ENCODE measurements around the gene PFDN4.

PFDN4 gene

GRCh38 chr20:54188132-54188849, 19.6 kb upstream of the PFDN4 start:
- Histone ChIP-seq H3K27ac (ENCODE audit: low read depth in 2 of 2, low read length in 2 of 2) (no peak overlapping the region), H3K36me3 (ENCODE audit: control insufficient read depth in 2 of 2, insufficient read depth in 2 of 2, low read length in 2 of 2) (no peaks in the 10 kb centered on the region), H3K27me3 (ENCODE audit: control insufficient read depth in 2 of 2, insufficient read depth in 2 of 2, low read length in 2 of 2) (peaks cover 0 to 2% of the 10 kb centered on the region in 2 donors), H3K9ac (ENCODE audit: low read depth in 1 of 2, low read length in 2 of 2) (no peak overlapping the region), H3K9me3 (ENCODE audit: control insufficient read depth in 2 of 2, low read length in 2 of 2) (no peaks in the 10 kb centered on the region), H3K4me1 (ENCODE audit: control insufficient read depth in 2 of 2, insufficient read depth in 2 of 2, low read length in 2 of 2) (no peaks in the 10 kb centered on the region), H3K4me3 (ENCODE audit: low read length in 2 of 2) (no peak overlapping the region)

GRCh38 chr20:54189630-54190029, 18.3 kb upstream of the PFDN4 start:
- Histone ChIP-seq H3K27me3 (ENCODE audit: control insufficient read depth in 2 of 2, insufficient read depth in 2 of 2, low read length in 2 of 2) (peaks cover 0 to 2% of the 10 kb centered on the region in 2 donors), H3K9me3 (ENCODE audit: control insufficient read depth in 2 of 2, low read length in 2 of 2) (no peaks in the 10 kb centered on the region), H3K36me3 (ENCODE audit: control insufficient read depth in 2 of 2, insufficient read depth in 2 of 2, low read length in 2 of 2) (no peaks in the 10 kb centered on the region), H3K4me1 (ENCODE audit: control insufficient read depth in 2 of 2, insufficient read depth in 2 of 2, low read length in 2 of 2) (no peaks in the 10 kb centered on the region), H3K4me3 (ENCODE audit: low read length in 2 of 2) (no peak overlapping the region), H3K27ac (ENCODE audit: low read depth in 2 of 2, low read length in 2 of 2) (no peak overlapping the region), H3K9ac (ENCODE audit: low read depth in 1 of 2, low read length in 2 of 2) (no peak overlapping the region)

- Histone ChIP-seq H3K27ac (ENCODE audit: low read depth in 2 of 2, low read length in 2 of 2) (no peak overlapping the region), H3K27me3 (ENCODE audit: control insufficient read depth in 2 of 2, insufficient read depth in 2 of 2, low read length in 2 of 2) (peaks cover 0 to 2% of the 10 kb centered on the region in 2 donors), H3K9me3 (ENCODE audit: control insufficient read depth in 2 of 2, low read length in 2 of 2) (no peaks in the 10 kb centered on the region), H3K36me3 (ENCODE audit: control insufficient read depth in 2 of 2, insufficient read depth in 2 of 2, low read length in 2 of 2) (no peaks in the 10 kb centered on the region), H3K9ac (ENCODE audit: low read depth in 1 of 2, low read length in 2 of 2) (no peak overlapping the region), H3K4me1 (ENCODE audit: control insufficient read depth in 2 of 2, insufficient read depth in 2 of 2, low read length in 2 of 2) (no peaks in the 10 kb centered on the region), H3K4me3 (ENCODE audit: low read length in 2 of 2) (no peak overlapping the region)
Observed at GRCh38 chr20:54190217-54190616, 17.7 kb upstream of the PFDN4 start.

GRCh38 chr20:54193817-54194216, 14.1 kb upstream of the PFDN4 start:
- H3K9ac ChIP-seq (ENCODE audit: low read depth in 1 of 2, low read length in 2 of 2) = no peak overlapping the region
- no peaks in the 10 kb centered on the region for H3K36me3 ChIP-seq (ENCODE audit: control insufficient read depth in 2 of 2, insufficient read depth in 2 of 2, low read length in 2 of 2)
- H3K9me3 ChIP-seq (ENCODE audit: control insufficient read depth in 2 of 2, low read length in 2 of 2) = no peaks in the 10 kb centered on the region
- no peaks in the 10 kb centered on the region for H3K4me1 ChIP-seq (ENCODE audit: control insufficient read depth in 2 of 2, insufficient read depth in 2 of 2, low read length in 2 of 2)
- no peak overlapping the region for H3K27ac ChIP-seq (ENCODE audit: low read depth in 2 of 2, low read length in 2 of 2)
- H3K4me3 ChIP-seq (ENCODE audit: low read length in 2 of 2) = no peak overlapping the region
- no peaks in the 10 kb centered on the region for H3K27me3 ChIP-seq (ENCODE audit: control insufficient read depth in 2 of 2, insufficient read depth in 2 of 2, low read length in 2 of 2)

- Histone ChIP-seq H3K27ac (ENCODE audit: low read depth in 2 of 2, low read length in 2 of 2) (no peak overlapping the region), H3K9ac (ENCODE audit: low read depth in 1 of 2, low read length in 2 of 2) (no peak overlapping the region), H3K4me1 (ENCODE audit: control insufficient read depth in 2 of 2, insufficient read depth in 2 of 2, low read length in 2 of 2) (no peaks in the 10 kb centered on the region), H3K9me3 (ENCODE audit: control insufficient read depth in 2 of 2, low read length in 2 of 2) (no peaks in the 10 kb centered on the region), H3K36me3 (ENCODE audit: control insufficient read depth in 2 of 2, insufficient read depth in 2 of 2, low read length in 2 of 2) (no peaks in the 10 kb centered on the region), H3K4me3 (ENCODE audit: low read length in 2 of 2) (no peak overlapping the region), H3K27me3 (ENCODE audit: control insufficient read depth in 2 of 2, insufficient read depth in 2 of 2, low read length in 2 of 2) (no peaks in the 10 kb centered on the region)
Observed at GRCh38 chr20:54194724-54195438, 13.0 kb upstream of the PFDN4 start.

- H3K27ac ChIP-seq (ENCODE audit: low read depth in 2 of 2, low read length in 2 of 2) = no peak overlapping the region
- no peak overlapping the region for H3K4me3 ChIP-seq (ENCODE audit: low read length in 2 of 2)
- no peaks in the 10 kb centered on the region for H3K4me1 ChIP-seq (ENCODE audit: control insufficient read depth in 2 of 2, insufficient read depth in 2 of 2, low read length in 2 of 2)
- no peaks in the 10 kb centered on the region for H3K27me3 ChIP-seq (ENCODE audit: control insufficient read depth in 2 of 2, insufficient read depth in 2 of 2, low read length in 2 of 2)
- H3K9ac ChIP-seq (ENCODE audit: low read depth in 1 of 2, low read length in 2 of 2) = no peak overlapping the region
- H3K36me3 ChIP-seq (ENCODE audit: control insufficient read depth in 2 of 2, insufficient read depth in 2 of 2, low read length in 2 of 2) = no peaks in the 10 kb centered on the region
- no peaks in the 10 kb centered on the region for H3K9me3 ChIP-seq (ENCODE audit: control insufficient read depth in 2 of 2, low read length in 2 of 2)
Observed at GRCh38 chr20:54195483-54196472, 12.1 kb upstream of the PFDN4 start.

GRCh38 chr20:54197621-54198604, 10.0 kb upstream of the PFDN4 start:
- H3K36me3 ChIP-seq (ENCODE audit: control insufficient read depth in 2 of 2, insufficient read depth in 2 of 2, low read length in 2 of 2) = no peaks in the 10 kb centered on the region
- H3K9ac ChIP-seq (ENCODE audit: low read depth in 1 of 2, low read length in 2 of 2) = no peak overlapping the region
- H3K27me3 ChIP-seq (ENCODE audit: control insufficient read depth in 2 of 2, insufficient read depth in 2 of 2, low read length in 2 of 2) = no peaks in the 10 kb centered on the region
- H3K27ac ChIP-seq (ENCODE audit: low read depth in 2 of 2, low read length in 2 of 2) = no peak overlapping the region
- no peak overlapping the region for H3K4me3 ChIP-seq (ENCODE audit: low read length in 2 of 2)
- H3K4me1 ChIP-seq (ENCODE audit: control insufficient read depth in 2 of 2, insufficient read depth in 2 of 2, low read length in 2 of 2) = peaks cover 0 to 2% of the 10 kb centered on the region in 2 donors
- H3K9me3 ChIP-seq (ENCODE audit: control insufficient read depth in 2 of 2, low read length in 2 of 2) = no peaks in the 10 kb centered on the region

- Histone ChIP-seq H3K4me3 (ENCODE audit: low read length in 2 of 2) (no peak overlapping the region), H3K4me1 (ENCODE audit: control insufficient read depth in 2 of 2, insufficient read depth in 2 of 2, low read length in 2 of 2) (peaks cover 6 to 9% of the 10 kb centered on the region in 2 donors), H3K9ac (ENCODE audit: low read depth in 1 of 2, low read length in 2 of 2) (no peak overlapping the region), H3K36me3 (ENCODE audit: control insufficient read depth in 2 of 2, insufficient read depth in 2 of 2, low read length in 2 of 2) (no peaks in the 10 kb centered on the region), H3K9me3 (ENCODE audit: control insufficient read depth in 2 of 2, low read length in 2 of 2) (no peaks in the 10 kb centered on the region), H3K27me3 (ENCODE audit: control insufficient read depth in 2 of 2, insufficient read depth in 2 of 2, low read length in 2 of 2) (no peaks in the 10 kb centered on the region), H3K27ac (ENCODE audit: low read depth in 2 of 2, low read length in 2 of 2) (no peak overlapping the region)
Observed at GRCh38 chr20:54199283-54199682, 8.6 kb upstream of the PFDN4 start.

GRCh38 chr20:54199721-54200176, 8.1 kb upstream of the PFDN4 start:
- no peak overlapping the region for H3K4me3 ChIP-seq (ENCODE audit: low read length in 2 of 2)
- H3K4me1 ChIP-seq (ENCODE audit: control insufficient read depth in 2 of 2, insufficient read depth in 2 of 2, low read length in 2 of 2) = peaks cover 8 to 9% of the 10 kb centered on the region in 2 donors
- no peaks in the 10 kb centered on the region for H3K36me3 ChIP-seq (ENCODE audit: control insufficient read depth in 2 of 2, insufficient read depth in 2 of 2, low read length in 2 of 2)
- H3K9me3 ChIP-seq (ENCODE audit: control insufficient read depth in 2 of 2, low read length in 2 of 2) = no peaks in the 10 kb centered on the region
- H3K9ac ChIP-seq (ENCODE audit: low read depth in 1 of 2, low read length in 2 of 2) = no peak overlapping the region
- H3K27me3 ChIP-seq (ENCODE audit: control insufficient read depth in 2 of 2, insufficient read depth in 2 of 2, low read length in 2 of 2) = no peaks in the 10 kb centered on the region
- no peak overlapping the region for H3K27ac ChIP-seq (ENCODE audit: low read depth in 2 of 2, low read length in 2 of 2)

Data from mucosa of rectum (tissue), 2 donors.